SKM-1 treated with dmso at 0.1 percent for 144 hours (cell line): Measurements from ENCODE around the gene TREM2.
"Not testable (repeated sequence)": the region's sequence is repeated elsewhere in the genome, so short reads cannot be mapped to it uniquely, and the experiment has no call there.

Experiments
- DNase-seq: peaks from one replicate; lab custom pipeline; 2025; ENCODE audit not compliant: unreplicated experiment; lab: John Stamatoyannopoulos, UW

TREM2 gene

GRCh38 chr6:41156001-41156400 is 6.9 kb downstream of the TREM2 start:
- DNase-seq: no peak

DNA sequence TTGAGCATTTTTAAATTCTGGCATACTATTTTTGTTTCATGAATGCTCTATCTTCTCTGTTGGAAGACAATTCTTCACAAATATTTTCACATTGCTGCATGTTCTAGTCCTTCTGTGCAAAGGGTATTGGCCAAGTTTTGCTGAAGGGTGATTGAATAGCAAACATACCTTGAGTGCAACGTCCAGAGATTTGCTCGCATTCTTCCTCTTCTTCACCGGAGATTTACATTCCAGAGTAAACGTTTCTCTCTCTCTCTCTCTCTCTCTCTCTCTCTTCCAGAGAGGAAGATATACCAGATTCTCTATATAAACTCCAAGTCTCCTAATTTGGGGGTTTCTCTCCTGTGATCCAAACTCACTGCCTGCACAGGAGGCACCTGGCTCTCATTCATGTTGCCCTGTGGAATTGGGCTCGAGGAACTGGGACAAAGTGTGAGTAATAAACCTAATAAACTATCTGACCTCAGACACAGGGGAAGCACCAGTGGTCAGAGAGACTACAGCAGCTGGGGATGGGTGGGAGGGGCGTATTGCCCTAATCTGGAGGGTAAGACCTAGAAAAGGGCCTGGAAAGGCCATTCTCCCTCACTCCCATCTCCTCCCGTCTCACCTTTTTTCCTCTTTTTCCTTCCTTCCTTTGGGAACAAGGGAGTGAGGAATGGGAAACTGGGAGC is 7.6 kb downstream of the TREM2 start:
- no peak for DNase-seq

- DNase-seq: no peak
Observed at GRCh38 chr6:41153992-41154625, 8.8 kb downstream of the TREM2 start, which contains the start of gene TREML1. TREML1 (minus strand) TSS chr6:41154347; CDS start chr6:41154288, 59 bp downstream.

GRCh38 chr6:41153451-41153850 is 9.5 kb downstream of the TREM2 start:
- no peak for DNase-seq

DNA sequence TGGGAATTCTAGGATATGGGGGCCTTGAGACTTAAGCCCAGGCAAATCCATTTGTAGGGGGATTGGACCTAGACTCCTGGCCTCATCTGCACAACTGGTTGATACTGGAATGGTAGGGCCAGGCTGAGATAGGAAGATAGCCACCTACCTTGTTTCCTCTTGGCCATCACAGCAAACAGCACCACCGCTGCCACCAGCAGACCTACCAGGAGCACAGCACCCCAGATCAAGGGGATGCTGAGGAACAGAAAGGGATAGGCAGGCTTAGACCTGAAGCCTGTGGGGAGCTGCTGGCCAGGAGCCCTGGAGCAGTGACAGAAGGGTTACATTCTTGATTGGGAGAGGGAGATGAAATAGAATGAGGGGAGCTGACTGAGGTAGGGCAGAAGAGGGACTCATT is 12.2 kb downstream of the TREM2 start:
- no peak for DNase-seq

DNA sequence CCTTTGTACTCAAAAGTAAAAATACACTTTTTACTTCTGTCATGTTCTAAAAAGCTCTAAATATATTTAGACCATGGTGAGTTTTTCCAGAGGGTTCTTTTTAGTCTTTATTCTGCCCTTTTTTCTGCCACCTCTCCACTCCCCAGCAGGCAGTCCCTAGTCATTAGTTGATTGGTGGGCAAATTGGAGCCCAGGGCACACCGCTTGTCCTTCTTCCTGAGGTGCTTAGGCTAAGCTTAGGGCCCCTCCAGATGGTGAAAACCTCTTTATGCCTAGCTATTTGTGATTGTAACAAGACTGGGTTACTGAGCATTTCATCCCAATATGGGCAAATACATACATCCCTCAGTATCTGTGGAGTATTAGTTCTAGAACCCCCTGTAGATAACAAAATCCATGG is 15.0 kb downstream of the TREM2 start:
- no peak for DNase-seq

DNA sequence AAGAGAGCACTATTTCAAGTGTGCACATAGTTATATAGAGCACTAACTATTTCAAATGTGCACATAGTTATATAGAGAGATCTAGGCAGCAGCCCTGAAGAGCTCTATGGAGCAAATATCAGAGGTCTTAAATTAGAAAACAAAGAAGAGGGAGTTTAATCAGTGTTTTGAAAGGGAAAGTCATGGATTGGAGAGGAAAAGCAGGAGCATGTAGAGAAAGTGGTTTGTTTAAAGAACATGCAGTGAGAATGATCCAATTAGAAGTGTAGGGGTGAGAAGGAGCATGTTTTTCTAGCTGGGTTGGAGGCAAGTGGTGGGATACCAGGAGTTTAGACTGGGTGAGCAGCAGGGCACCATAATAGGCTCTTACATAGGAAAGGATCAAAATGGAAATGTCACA is 26.0 kb downstream of the TREM2 start:
- no peak for DNase-seq

DNA sequence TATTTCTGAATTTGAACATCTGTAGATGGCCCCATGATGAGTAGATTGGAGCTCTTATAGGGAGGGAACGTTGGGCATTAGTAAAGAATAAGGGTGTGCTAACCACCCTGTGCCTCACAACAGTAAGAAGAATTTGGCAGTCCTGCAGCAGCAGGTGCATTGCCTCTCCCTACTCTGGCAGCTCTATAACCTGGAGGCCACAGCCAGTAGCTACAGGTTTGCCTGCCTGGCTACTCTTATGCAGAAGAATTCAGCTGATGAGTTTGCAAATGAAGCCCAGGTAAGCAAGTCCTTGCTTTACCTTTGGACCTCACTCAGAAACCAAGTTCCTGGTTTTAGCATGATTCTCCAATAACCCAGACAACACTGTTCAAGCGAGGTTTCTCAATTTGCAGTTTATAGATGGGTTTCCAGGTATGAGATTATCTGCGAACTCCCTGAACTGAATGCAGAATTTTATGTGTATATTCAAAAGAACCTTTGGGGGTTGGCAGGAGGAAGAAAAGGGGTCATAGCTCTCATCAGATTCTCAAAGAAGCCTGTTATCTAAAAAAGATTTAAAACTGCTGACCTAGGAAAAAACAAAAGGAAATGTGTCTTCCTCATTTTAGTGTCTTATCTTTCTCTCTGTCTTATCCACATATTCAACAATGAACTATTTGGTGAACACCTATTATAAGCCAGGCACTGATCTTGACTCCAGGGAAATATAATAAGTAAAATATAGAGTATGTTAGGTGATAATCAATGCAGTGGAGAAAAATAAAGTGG is 27.7 kb downstream of the TREM2 start:
- no peak for DNase-seq

- DNase-seq: no peak
Observed at GRCh38 chr6:41132254-41132653, 30.7 kb downstream of the TREM2 start.

GRCh38 chr6:41125282-41125681 is 37.6 kb downstream of the TREM2 start:
- DNase-seq: no peak

DNA sequence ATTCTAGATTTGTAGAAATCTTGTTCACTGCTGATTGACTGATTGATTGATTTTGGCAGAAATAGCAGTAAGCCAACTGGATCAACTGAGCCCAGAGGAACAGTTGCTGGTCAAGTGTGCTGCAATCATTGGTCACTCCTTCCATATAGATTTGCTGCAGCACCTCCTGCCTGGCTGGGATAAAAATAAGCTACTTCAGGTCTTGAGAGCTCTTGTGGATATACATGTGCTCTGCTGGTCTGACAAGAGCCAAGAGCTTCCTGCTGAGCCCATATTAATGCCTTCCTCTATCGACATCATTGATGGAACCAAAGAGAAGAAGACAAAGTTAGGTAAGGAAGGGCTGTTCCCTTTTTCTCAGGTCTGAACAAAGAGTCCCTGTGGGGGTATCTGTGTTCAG is 40.0 kb downstream of the TREM2 start:
- no peak for DNase-seq

GRCh38 chr6:41122373-41122772 is 40.5 kb downstream of the TREM2 start:
- no peak for DNase-seq

DNA sequence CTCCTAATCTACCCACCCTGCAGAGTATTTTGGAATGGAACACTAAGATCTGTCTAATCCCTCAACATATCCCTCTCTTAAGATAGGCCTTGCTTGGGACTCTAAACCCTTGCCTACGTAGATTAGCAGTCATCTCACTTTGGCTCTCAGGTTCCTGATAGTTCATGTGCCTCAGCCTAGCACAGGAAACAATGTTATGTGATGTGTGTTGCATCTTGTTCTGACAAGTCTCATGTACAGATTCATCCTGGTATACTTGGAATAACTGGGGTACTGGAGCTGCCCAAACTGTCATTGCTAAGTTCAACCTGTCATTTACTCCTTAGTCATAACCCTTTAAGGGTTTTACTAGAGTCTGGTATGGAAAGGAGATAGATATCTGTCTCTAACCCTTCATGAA is 42.9 kb downstream of the TREM2 start:
- DNase-seq: no peak

DNA sequence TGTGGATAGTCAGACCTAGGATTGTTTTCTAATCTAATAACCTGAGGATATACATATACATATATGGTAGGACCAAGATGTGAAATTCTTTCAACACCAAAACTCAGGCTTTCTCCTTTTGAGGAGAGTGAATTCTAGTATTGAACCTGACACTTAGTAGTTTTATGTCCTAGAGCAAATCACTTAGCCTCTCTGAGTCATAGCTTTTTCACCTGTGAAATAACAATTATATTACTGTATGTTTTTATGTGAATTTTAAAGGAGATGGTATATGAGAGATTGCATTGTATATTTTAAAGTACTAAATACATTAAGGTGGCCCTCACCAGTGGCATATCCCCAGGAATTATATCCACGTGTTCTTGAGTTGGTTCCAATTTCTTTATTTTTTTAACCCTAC is 43.4 kb downstream of the TREM2 start:
- DNase-seq: no peak

DNA sequence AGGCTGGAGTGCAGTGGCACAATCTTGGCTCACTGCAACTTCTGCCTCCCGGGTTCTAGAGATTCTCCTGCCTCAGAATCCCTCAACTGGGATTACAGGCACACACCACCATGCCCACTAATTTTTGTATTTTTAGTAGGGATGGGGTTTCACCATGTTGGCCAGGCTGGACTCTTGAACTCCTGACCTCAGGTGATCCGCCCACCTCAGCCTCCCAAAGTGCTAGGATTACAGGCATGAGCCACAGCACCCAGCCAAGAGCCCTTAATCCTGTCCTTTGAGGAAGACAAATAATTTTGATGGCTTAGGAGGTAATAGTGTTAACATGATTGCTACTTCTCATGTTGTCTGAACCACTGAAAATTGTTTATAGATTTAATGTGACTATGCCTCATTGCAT is 47.9 kb downstream of the TREM2 start:
- not testable (repeated sequence) for DNase-seq

- DNase-seq: no peak
Observed at GRCh38 chr6:41111017-41111416, 51.9 kb downstream of the TREM2 start.
